ENCODE data around the gene EBPL. TPM values are rescaled to one million over a fixed set of nuclear protein-coding genes. Genes with fewer than 3 reads are reported as not detected.

Gene EBPL
- total RNA-seq, 1 donor from 2014 or later: 52.7 TPM

GRCh38 chr13:49630580-49630979, 60.7 kb downstream of the EBPL start:
- H3K9me3 Mint-ChIP-seq: no peaks in the 10 kb centered on the region
- H3K27ac Mint-ChIP-seq: no peak overlapping the region
- H3K4me3 Mint-ChIP-seq: no peak overlapping the region
- DNase-seq (ENCODE audit: low spot score in 2 of 2, unreplicated experiment in 2 of 2): no peak
- H3K27me3 Mint-ChIP-seq (ENCODE audit: low read depth): no peaks in the 10 kb centered on the region
- no peak for TF ChIP-seq CTCF (IDR thresholded peaks at IDR 0.05; ENCODE audit: unreplicated experiment)
- peaks cover 7% of the 10 kb centered on the region for H3K4me1 Mint-ChIP-seq
- no peaks in the 10 kb centered on the region for H3K36me3 Mint-ChIP-seq

- Mint-ChIP-seq H3K9me3 (no peaks in the 10 kb centered on the region), H3K27me3 (ENCODE audit: low read depth) (no peaks in the 10 kb centered on the region), H3K4me3 (no peak overlapping the region), H3K36me3 (no peaks in the 10 kb centered on the region), H3K27ac (no peak overlapping the region), H3K4me1 (peaks cover 8% of the 10 kb centered on the region)
- TF ChIP-seq CTCF (IDR thresholded peaks at IDR 0.05; ENCODE audit: unreplicated experiment): no peak
- DNase-seq (ENCODE audit: low spot score in 2 of 2, unreplicated experiment in 2 of 2): no peak
These were observed 61.3 kb downstream of the EBPL start for GRCh38 chr13:49629947-49630346.

GRCh38 chr13:49629196-49629938, 61.9 kb downstream of the EBPL start:
- Mint-ChIP-seq H3K4me1 (peaks cover 8% of the 10 kb centered on the region), H3K27me3 (ENCODE audit: low read depth) (no peaks in the 10 kb centered on the region), H3K4me3 (no peak overlapping the region), H3K36me3 (no peaks in the 10 kb centered on the region), H3K9me3 (no peaks in the 10 kb centered on the region), H3K27ac (no peak overlapping the region)
- DNase-seq (ENCODE audit: low spot score in 2 of 2, unreplicated experiment in 2 of 2): no peak
- TF ChIP-seq CTCF (IDR thresholded peaks at IDR 0.05; ENCODE audit: unreplicated experiment): no peak

GRCh38 chr13:49627831-49628652, 63.2 kb downstream of the EBPL start, which contains the start of gene ARL11:
ARL11 (plus strand) TSS chr13:49628507; CDS start chr13:49630448, 1,941 bp downstream.
- Mint-ChIP-seq H3K4me3 (peak within 1 kb of the TSS; percentile 45), H3K9me3 (no peaks in the 10 kb centered on the region), H3K4me1 (peaks cover 8% of the 10 kb centered on the region), H3K36me3 (no peaks in the 10 kb centered on the region), H3K27me3 (ENCODE audit: low read depth) (no peaks in the 10 kb centered on the region), H3K27ac (no peak within 1 kb of the TSS)
- TF ChIP-seq CTCF (IDR thresholded peaks at IDR 0.05; ENCODE audit: unreplicated experiment): no peak
- no peak for DNase-seq (ENCODE audit: low spot score in 2 of 2, unreplicated experiment in 2 of 2)

GRCh38 chr13:49625392-49626079, 65.8 kb downstream of the EBPL start:
- Mint-ChIP-seq H3K4me3 (no peak overlapping the region), H3K27ac (no peak overlapping the region), H3K4me1 (peaks cover 8% of the 10 kb centered on the region), H3K36me3 (no peaks in the 10 kb centered on the region), H3K27me3 (ENCODE audit: low read depth) (no peaks in the 10 kb centered on the region), H3K9me3 (no peaks in the 10 kb centered on the region)
- no peak for DNase-seq (ENCODE audit: low spot score in 2 of 2, unreplicated experiment in 2 of 2)
- TF ChIP-seq CTCF (IDR thresholded peaks at IDR 0.05; ENCODE audit: unreplicated experiment): no peak

Data from mesothelial cell of epicardium (in vitro differentiated cells).